Liver (tissue), 3 donors: ENCODE measurements around the gene WASL.
A peak's percentile ranks its signal among the peaks of the same experiment; 100 is the strongest.

Experiments used
- EGR1 ChIP-seq, 2 donors: IDR thresholded peaks; 2 replicates each; pipeline ENCODE4 v1.6.1; 2016 to 2018; ENCODE audit warnings: antibody characterized with exemption in 2 of 2, low read depth in 2 of 2
- GABPA ChIP-seq, 2 donors: IDR thresholded peaks in 1 of 2; conservative IDR thresholded peaks in 1 of 2; 2 replicates each; pipeline ENCODE4 v1.6.1; 2016; ENCODE audit warnings: antibody characterized with exemption in 2 of 2, mild to moderate bottlenecking in 1 of 2, moderate library complexity in 1 of 2
- JUND ChIP-seq, 2 donors: IDR thresholded peaks; 2 replicates each; pipeline ENCODE4 v1.6.1; 2016; ENCODE audit warnings: antibody characterized with exemption in 2 of 2
- RAD21 ChIP-seq, 2 donors: IDR thresholded peaks; 2 replicates each; pipeline ENCODE4 v1.6.1; 2016; ENCODE audit warnings: antibody characterized with exemption in 2 of 2, mild to moderate bottlenecking in 2 of 2
- YY1 ChIP-seq: IDR thresholded peaks from 2 replicates; pipeline ENCODE4 v1.6.1; 2016; ENCODE audit warnings: antibody characterized with exemption, mild to moderate bottlenecking
- TF ChIP-seq, protein P1 (sequence below): IDR thresholded peaks from 2 replicates; pipeline ENCODE4 v1.6.1; 2016; ENCODE audit warnings: antibody characterized with exemption
- TF ChIP-seq, protein P2 (sequence below): IDR thresholded peaks from 2 replicates; pipeline ENCODE4 v1.6.1; 2016; ENCODE audit warnings: antibody characterized with exemption
- TF ChIP-seq, protein P3 (sequence below): fragments of 150-350 bp; IDR thresholded peaks from 2 replicates; pipeline ENCODE4 v1.5.1; 2017; ENCODE audit warnings: improper control_type of control experiment, low read depth, low read length; ENCODE audit not compliant: missing input control
- donor health status: healthy.
- donor health status: healthy.

DNA sequence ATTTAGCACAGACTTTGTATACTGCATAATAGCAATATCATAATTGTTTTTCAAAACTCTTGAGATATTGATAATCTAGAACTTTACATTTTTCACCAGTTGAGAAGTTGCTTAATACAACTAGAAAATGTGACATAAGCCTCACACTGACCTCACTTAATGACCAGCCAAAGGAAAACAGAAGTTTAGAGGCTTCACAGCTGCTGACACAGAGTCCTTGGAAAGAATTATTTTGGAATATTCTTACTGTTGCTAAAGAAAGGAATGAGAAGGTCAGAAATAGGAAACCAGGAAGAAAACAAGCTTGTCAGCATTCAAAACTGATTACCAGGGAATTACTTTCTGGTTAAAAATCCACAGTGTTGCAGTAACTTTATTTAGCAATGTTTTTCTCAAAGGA lies 35.5 kb upstream of the WASL start:
- TF ChIP-seq, protein P1, sequence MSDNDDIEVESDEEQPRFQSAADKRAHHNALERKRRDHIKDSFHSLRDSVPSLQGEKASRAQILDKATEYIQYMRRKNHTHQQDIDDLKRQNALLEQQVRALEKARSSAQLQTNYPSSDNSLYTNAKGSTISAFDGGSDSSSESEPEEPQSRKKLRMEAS, result no peak
- TF ChIP-seq, protein P2, sequence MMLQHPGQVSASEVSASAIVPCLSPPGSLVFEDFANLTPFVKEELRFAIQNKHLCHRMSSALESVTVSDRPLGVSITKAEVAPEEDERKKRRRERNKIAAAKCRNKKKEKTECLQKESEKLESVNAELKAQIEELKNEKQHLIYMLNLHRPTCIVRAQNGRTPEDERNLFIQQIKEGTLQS, result no peak
- TF ChIP-seq, protein P3, sequence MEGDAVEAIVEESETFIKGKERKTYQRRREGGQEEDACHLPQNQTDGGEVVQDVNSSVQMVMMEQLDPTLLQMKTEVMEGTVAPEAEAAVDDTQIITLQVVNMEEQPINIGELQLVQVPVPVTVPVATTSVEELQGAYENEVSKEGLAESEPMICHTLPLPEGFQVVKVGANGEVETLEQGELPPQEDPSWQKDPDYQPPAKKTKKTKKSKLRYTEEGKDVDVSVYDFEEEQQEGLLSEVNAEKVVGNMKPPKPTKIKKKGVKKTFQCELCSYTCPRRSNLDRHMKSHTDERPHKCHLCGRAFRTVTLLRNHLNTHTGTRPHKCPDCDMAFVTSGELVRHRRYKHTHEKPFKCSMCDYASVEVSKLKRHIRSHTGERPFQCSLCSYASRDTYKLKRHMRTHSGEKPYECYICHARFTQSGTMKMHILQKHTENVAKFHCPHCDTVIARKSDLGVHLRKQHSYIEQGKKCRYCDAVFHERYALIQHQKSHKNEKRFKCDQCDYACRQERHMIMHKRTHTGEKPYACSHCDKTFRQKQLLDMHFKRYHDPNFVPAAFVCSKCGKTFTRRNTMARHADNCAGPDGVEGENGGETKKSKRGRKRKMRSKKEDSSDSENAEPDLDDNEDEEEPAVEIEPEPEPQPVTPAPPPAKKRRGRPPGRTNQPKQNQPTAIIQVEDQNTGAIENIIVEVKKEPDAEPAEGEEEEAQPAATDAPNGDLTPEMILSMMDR, result no peak
- TF ChIP-seq RAD21 (IDR thresholded peaks at IDR 0.05) (peak in 1 of 2 donors; percentile 12), EGR1 (IDR thresholded peaks at IDR 0.05; ENCODE audit: low read depth in 2 of 2) (no peak), JUND (IDR thresholded peaks at IDR 0.05) (no peak), YY1 (no peak), GABPA (IDR thresholded peaks at IDR 0.05 in 1 of 2, conservative IDR thresholded peaks at IDR 0.05 in 1 of 2) (no peak)
